Middle frontal gyrus (tissue), 1 donor: ENCODE results near the gene GASK1B.

ENCODE experiments used
- DNase-seq: peaks from one replicate; pipeline ENCODE4 v3.0.0-alpha.2; 2015; ENCODE audit warnings: low spot score; ENCODE audit errors: extremely low spot score

Gene GASK1B

GRCh38 chr4:158186815-158187214 lies 14.0 kb upstream of the GASK1B start:
- DNase-seq: no peak

GRCh38 chr4:158182736-158183135 lies 9.9 kb upstream of the GASK1B start:
- DNase-seq: no peak

- DNase-seq: no peak
These were observed 9.1 kb upstream of the GASK1B start for GRCh38 chr4:158181906-158182305.

GRCh38 chr4:158179465-158179864 lies 6.6 kb upstream of the GASK1B start:
- no peak for DNase-seq

GRCh38 chr4:158176776-158177175 lies 4.0 kb upstream of the GASK1B start:
- no peak for DNase-seq

GRCh38 chr4:158176108-158176507 lies 3.3 kb upstream of the GASK1B start:
- no peak for DNase-seq

GRCh38 chr4:158170691-158171561 lies 1.9 kb downstream of the GASK1B start:
- DNase-seq: no peak

- no peak for DNase-seq
These were observed 2.7 kb downstream of the GASK1B start for GRCh38 chr4:158169931-158170690.

- DNase-seq: no peak
These were observed 3.3 kb downstream of the GASK1B start for GRCh38 chr4:158169506-158169905.

- DNase-seq: no peak
These were observed 4.2 kb downstream of the GASK1B start for GRCh38 chr4:158168606-158169005.

- DNase-seq: no peak
These were observed 6.1 kb downstream of the GASK1B start for GRCh38 chr4:158166701-158167100.

GRCh38 chr4:158164768-158165213 lies 8.0 kb downstream of the GASK1B start:
- DNase-seq: no peak

- DNase-seq: no peak
These were observed 8.7 kb downstream of the GASK1B start for GRCh38 chr4:158163941-158164767.

- DNase-seq: no peak
These were observed 10.2 kb downstream of the GASK1B start for GRCh38 chr4:158162631-158163030.

GRCh38 chr4:158161551-158162354 lies 11.1 kb downstream of the GASK1B start:
- DNase-seq: no peak

GRCh38 chr4:158159718-158160094 lies 13.1 kb downstream of the GASK1B start:
- DNase-seq: no peak

GRCh38 chr4:158159054-158159717 lies 13.6 kb downstream of the GASK1B start:
- no peak for DNase-seq

GRCh38 chr4:158157412-158157811 lies 15.4 kb downstream of the GASK1B start:
- DNase-seq: no peak

- no peak for DNase-seq
These were observed 17.0 kb downstream of the GASK1B start for GRCh38 chr4:158155656-158156356.

- peak; percentile 1 for DNase-seq
These were observed 25.7 kb downstream of the GASK1B start for GRCh38 chr4:158147151-158147550.
